Natural killer cell (primary cell): ENCODE data around the gene KCNK6. TPM values are rescaled to one million over a fixed set of nuclear protein-coding genes. Genes with fewer than 3 reads are reported as not detected.
A peak's percentile ranks its signal among the peaks of the same experiment; 100 is the strongest.

ENCODE experiments used
- ATAC-seq, 3 donors: fragments of 150-1000 bp in 2 of 3; fragments of 200-7000 bp in 1 of 3; cut with Tn5 transposase; 1 replicate in 1 of 3; 2 replicates in 2 of 3; pipeline ENCODE4 v1.10.0; 2021; ENCODE audit warnings: mild to moderate bottlenecking in 2 of 3, moderate library complexity in 2 of 3
- DNase-seq, 2 donors: peaks; one replicate each; pipeline versions ENCODE4 v3.0.0 to v3.0.0-alpha.2; 2013 to 2021; ENCODE audit warnings: mixed read lengths in 1 of 2
- H3K27ac ChIP-seq: one replicate; pipeline ENCODE4 v1.5.1; 2013; ENCODE audit warnings: mild to moderate bottlenecking, low read length
- H3K27me3 ChIP-seq: one replicate; pipeline ENCODE4 v1.6.1; 2013; ENCODE audit warnings: low read length; ENCODE audit not compliant: control insufficient read depth, insufficient read depth
- H3K36me3 ChIP-seq: one replicate; pipeline ENCODE4 v1.6.1; 2013; ENCODE audit warnings: low read length; ENCODE audit not compliant: control insufficient read depth, insufficient read depth
- H3K4me1 ChIP-seq: one replicate; pipeline ENCODE4 v1.6.1; 2013; ENCODE audit warnings: low read length; ENCODE audit not compliant: control insufficient read depth, insufficient read depth
- H3K4me3 ChIP-seq: one replicate; pipeline ENCODE4 v1.5.1; 2013; ENCODE audit warnings: low read length
- H3K9me3 ChIP-seq: one replicate; pipeline ENCODE4 v1.6.1; 2013; ENCODE audit warnings: low read length; ENCODE audit not compliant: control insufficient read depth, insufficient read depth
- H3K27ac Mint-ChIP-seq, 2 donors: one replicate each; pipeline ENCODE4 v1.8.0; 2022; ENCODE audit warnings: mild to moderate bottlenecking in 2 of 2, mixed read lengths in 2 of 2, moderate library complexity in 1 of 2
- H3K27me3 Mint-ChIP-seq, 2 donors: one replicate each; pipeline ENCODE4 v1.8.0; 2022; ENCODE audit warnings: low read depth in 2 of 2, mixed read lengths in 2 of 2
- H3K36me3 Mint-ChIP-seq: one replicate; pipeline ENCODE4 v1.8.0; 2022; ENCODE audit warnings: mixed read lengths
- H3K4me1 Mint-ChIP-seq, 2 donors: one replicate each; pipeline ENCODE4 v1.8.0; 2022; ENCODE audit warnings: mixed read lengths in 2 of 2
- H3K4me3 Mint-ChIP-seq: one replicate; pipeline ENCODE4 v1.8.0; 2022; ENCODE audit warnings: mild to moderate bottlenecking, moderate library complexity, mixed read lengths
- H3K9me3 Mint-ChIP-seq, 2 donors: one replicate each; pipeline ENCODE4 v1.8.0; 2022; ENCODE audit warnings: mixed read lengths in 2 of 2
- WGBS: methylation state at CpG from one replicate; pipeline ENCODE4 v1.1.7; 2013; ENCODE audit warnings: missing lambda C conversion rate; ENCODE audit not compliant: insufficient coverage; 5-methylcytosine and 5-hydroxymethylcytosine counted together
- intact Hi-C: fragments of 100-400 bp; cut with micrococcal nuclease; formaldehyde crosslinking; loops from one replicate; pipeline ENCODE4 v1.14.2; 2022
- total RNA-seq, 4 donors: library from RNA; stranded (reverse); fragments of 120-200 nt in 1 of 4; gene quantifications; one replicate each; pipeline versions ENCODE4 v1.2.3 to v1.2.4, GENCODE V29; 2013 to 2022
- TF ChIP-seq, protein P1 (sequence below): fragments of 200-600 bp; IDR thresholded peaks from one replicate; pipeline ENCODE4 v1.8.0; 2022; ENCODE audit warnings: antibody characterized with exemption

Gene KCNK6
- total RNA-seq, 3 donors from 2014 or later (not counting 1 experiment from before 2014, with no cell fraction given): 2.1 to 6.2 (median 2.5) TPM

DNA sequence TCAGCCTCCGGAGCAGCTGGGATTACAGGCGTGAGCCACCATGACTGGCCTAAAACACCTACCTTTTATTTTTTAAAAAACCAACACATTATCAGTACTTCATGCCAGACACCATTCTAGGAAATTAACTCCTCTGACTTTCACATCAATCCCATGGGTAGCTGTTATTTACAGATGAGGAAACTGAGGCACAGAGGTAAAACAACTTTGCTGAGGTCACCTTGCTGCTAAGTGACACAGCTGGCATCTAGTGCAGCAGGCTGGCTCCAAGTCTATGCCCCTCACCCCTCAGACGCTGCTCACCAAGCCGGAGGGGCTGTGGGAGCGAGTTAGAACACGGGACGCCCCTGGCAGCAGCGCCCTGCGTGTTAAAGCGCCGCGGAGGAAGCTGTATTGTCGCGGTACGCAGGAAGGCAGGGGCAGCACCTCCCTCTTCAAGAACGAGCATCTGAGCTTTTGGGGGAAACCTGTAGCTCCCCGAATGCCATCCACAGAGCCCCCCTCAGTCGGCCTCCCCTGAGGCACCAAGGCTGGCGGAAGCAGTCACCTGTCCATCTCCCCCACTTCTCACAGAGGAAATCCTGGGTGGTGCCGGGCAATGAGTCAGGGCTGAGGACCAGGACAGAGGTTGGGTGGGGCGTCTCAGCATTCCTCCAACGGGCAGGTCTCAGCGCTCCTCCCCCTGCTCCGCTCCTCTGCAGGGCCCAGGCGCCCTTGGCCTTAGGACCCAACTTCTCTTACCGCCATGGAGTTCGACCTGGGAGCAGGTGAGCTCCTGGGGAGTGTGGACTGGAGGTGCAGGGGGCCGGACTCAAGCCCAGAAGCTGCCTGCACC lies 15.9 kb upstream of the KCNK6 start, which contains the start of gene C19orf33:
TSS of gene C19orf33 (plus strand) at position 735 of the 835 bp plus-strand sequence. CDS start at position 746, 11 bp downstream.
- Histone ChIP-seq H3K9me3 (no peaks in the 10 kb centered on the region), H3K27me3 (no peaks in the 10 kb centered on the region), H3K4me1 (peaks cover 13% of the 10 kb centered on the region), H3K27ac (no peak within 1 kb of the TSS), H3K36me3 (peaks cover 19% of the 10 kb centered on the region), H3K4me3 (no peak within 1 kb of the TSS)
- TF ChIP-seq, protein P1, sequence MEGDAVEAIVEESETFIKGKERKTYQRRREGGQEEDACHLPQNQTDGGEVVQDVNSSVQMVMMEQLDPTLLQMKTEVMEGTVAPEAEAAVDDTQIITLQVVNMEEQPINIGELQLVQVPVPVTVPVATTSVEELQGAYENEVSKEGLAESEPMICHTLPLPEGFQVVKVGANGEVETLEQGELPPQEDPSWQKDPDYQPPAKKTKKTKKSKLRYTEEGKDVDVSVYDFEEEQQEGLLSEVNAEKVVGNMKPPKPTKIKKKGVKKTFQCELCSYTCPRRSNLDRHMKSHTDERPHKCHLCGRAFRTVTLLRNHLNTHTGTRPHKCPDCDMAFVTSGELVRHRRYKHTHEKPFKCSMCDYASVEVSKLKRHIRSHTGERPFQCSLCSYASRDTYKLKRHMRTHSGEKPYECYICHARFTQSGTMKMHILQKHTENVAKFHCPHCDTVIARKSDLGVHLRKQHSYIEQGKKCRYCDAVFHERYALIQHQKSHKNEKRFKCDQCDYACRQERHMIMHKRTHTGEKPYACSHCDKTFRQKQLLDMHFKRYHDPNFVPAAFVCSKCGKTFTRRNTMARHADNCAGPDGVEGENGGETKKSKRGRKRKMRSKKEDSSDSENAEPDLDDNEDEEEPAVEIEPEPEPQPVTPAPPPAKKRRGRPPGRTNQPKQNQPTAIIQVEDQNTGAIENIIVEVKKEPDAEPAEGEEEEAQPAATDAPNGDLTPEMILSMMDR: no peak
- intact Hi-C loops: no loop called here
- Mint-ChIP-seq H3K4me3 (peak within 1 kb of the TSS; percentile 28), H3K27ac (no peak within 1 kb of the TSS), H3K4me1 (peaks cover 0 to 4% of the 10 kb centered on the region in 2 donors), H3K27me3 (no peaks in the 10 kb centered on the region), H3K9me3 (no peaks in the 10 kb centered on the region), H3K36me3 (no peaks in the 10 kb centered on the region)
- peak in 2 of 3 donors; percentile 33 to 49 for ATAC-seq
- no peak for DNase-seq
- 32% methylated on average over 27 of the region's 28 CpGs for WGBS

DNA sequence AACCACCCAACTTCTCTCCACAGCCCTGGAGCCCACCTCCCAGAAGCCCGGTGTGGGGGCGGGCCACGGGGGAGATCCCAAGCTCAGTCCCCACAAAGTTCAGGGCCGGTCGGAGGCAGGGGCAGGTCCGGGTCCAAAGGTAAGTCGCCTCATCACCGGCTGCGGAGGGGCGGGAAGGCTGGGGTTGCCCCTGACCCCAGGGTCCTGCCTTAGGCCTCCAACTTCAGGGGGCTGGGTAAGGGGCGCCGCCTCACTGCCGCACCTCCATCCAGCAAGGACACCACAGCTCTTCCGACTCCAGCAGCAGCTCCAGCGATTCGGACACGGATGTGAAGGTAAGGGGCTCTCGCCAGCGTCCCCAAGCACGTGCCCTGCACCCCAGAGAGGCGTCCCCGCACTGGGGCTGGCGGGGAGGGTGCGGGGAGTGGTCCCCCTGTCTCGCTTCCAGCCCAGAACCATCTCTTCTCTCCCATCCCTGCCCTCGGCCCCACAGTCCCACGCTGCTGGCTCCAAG lies 15.2 kb upstream of the KCNK6 start:
- Mint-ChIP-seq H3K4me3 (no peak overlapping the region), H3K27ac (no peak overlapping the region), H3K27me3 (no peaks in the 10 kb centered on the region), H3K36me3 (no peaks in the 10 kb centered on the region), H3K9me3 (no peaks in the 10 kb centered on the region), H3K4me1 (peaks cover 0 to 4% of the 10 kb centered on the region in 2 donors)
- ATAC-seq (no peak), DNase-seq (no peak)
- H3K36me3 ChIP-seq: peaks cover 19% of the 10 kb centered on the region
- TF ChIP-seq, protein P1: no peak
- H3K27me3 ChIP-seq: no peaks in the 10 kb centered on the region
- H3K9me3 ChIP-seq: no peaks in the 10 kb centered on the region
- H3K4me3 ChIP-seq: no peak overlapping the region
- peaks cover 13% of the 10 kb centered on the region for H3K4me1 ChIP-seq
- no peak overlapping the region for H3K27ac ChIP-seq
- 91% methylated on average over 27 of the region's 27 CpGs for WGBS
- intact Hi-C loops: no loop called here

DNA sequence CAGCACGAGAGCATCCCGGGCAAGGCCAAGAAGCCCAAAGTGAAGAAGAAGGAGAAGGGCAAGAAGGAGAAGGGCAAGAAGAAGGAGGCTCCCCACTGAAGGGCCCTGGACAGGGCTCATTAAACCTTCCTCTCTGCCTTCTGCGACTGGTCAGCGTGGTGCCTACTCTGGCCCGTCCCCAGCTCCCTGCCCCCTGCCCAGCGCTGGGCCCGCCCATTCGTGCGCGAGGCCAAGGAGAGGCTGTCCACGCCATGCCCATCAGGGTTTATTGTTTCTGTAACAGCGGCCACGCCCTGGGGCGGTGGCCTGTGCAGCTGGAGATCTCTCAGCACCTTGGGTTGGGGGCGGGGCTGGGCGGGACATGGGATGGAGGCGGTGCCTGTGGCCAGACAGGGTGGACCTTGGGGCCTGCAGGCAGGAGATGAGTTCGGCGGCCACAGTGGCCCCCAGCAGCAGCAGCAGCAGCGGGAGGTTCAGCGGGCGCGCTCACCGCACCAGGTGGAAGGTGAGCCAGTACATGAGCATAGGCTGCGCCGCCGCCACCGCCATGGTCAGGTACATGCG lies 14.7 kb upstream of the KCNK6 start:
- no peak for DNase-seq
- 96% methylated on average over 29 of the region's 29 CpGs for WGBS
- no peaks in the 10 kb centered on the region for H3K27me3 ChIP-seq
- Mint-ChIP-seq H3K27me3 (no peaks in the 10 kb centered on the region), H3K9me3 (no peaks in the 10 kb centered on the region), H3K27ac (no peak overlapping the region), H3K4me1 (peaks cover 0 to 4% of the 10 kb centered on the region in 2 donors), H3K36me3 (no peaks in the 10 kb centered on the region), H3K4me3 (no peak overlapping the region)
- no peak for ATAC-seq
- intact Hi-C loops: no loop called here
- H3K4me1 ChIP-seq: peaks cover 13% of the 10 kb centered on the region
- H3K27ac ChIP-seq: no peak overlapping the region
- TF ChIP-seq, protein P1: no peak
- H3K36me3 ChIP-seq: peaks cover 19% of the 10 kb centered on the region
- no peaks in the 10 kb centered on the region for H3K9me3 ChIP-seq
- no peak overlapping the region for H3K4me3 ChIP-seq
